ENCODE data around the gene ADAMTSL3.

- no peak for TF ChIP-seq CTCF (IDR thresholded peaks at IDR 0.05)
- no peak for TF ChIP-seq POLR2A (IDR thresholded peaks at IDR 0.05)
Measured at GRCh38 chr15:83745771-83746170, 91.8 kb downstream of the ADAMTSL3 start.

All from lower leg skin (tissue), 3 donors.